Endothelial cell of umbilical vein (primary cell): ENCODE data around the gene THBS1. TPM values are rescaled to one million over a fixed set of nuclear protein-coding genes. Genes with fewer than 3 reads are reported as not detected.

Source experiments
- BruUV-seq: library from RNA; stranded (reverse); fragments of 400-500 nt; replicated peaks from 2 replicates; lab custom pipeline; 2021; lab: Mats Ljungman, UMichigan
- CTCF ChIA-PET: fragments of 300-600, 350-600 bp; sonication (Branson Sonifier 250); formaldehyde crosslinking; loops from one replicate; lab custom pipeline; 2021; ENCODE audit warnings: antibody characterized with exemption, inconsistent platforms; lab: Charles Lee
- POLR2A ChIA-PET: fragments of 300-600, 350-600 bp; sonication (Branson Sonifier 250); formaldehyde crosslinking; loops from one replicate; lab custom pipeline; 2021; ENCODE audit warnings: antibody characterized with exemption, inconsistent platforms; lab: Charles Lee
- DNase-seq: peaks from one replicate; pipeline ENCODE4 v3.0.0-alpha.2; 2011; ENCODE audit warnings: low read depth, low spot score
- FAIRE-seq: peaks from 2 replicates; lab custom pipeline; 2011; peaks lifted over from hg19 to GRCh38; lab: Jason Lieb, UNC
- H2AFZ ChIP-seq: 2 replicates; pipeline ENCODE4 v1.6.0; 2012; ENCODE audit warnings: low read depth, low read length, control low read depth, inconsistent platforms
- H3K27ac ChIP-seq: 2 replicates; pipeline ENCODE4 v1.5.1; 2011; ENCODE audit warnings: low read depth, mild to moderate bottlenecking, control low read depth, low read length, moderate library complexity; ENCODE audit not compliant: insufficient read depth
- H3K27me3 ChIP-seq, 2 experiments: 2 replicates each; pipeline versions ENCODE4 v1.6.0 to v1.6.1; 2011; ENCODE audit warnings: low read length in 2 of 2, mixed read lengths in 1 of 2; ENCODE audit not compliant: control insufficient read depth in 2 of 2, insufficient read depth in 2 of 2
- H3K36me3 ChIP-seq, 2 experiments: 2 replicates in 1 of 2; 3 replicates in 1 of 2; pipeline ENCODE4 v1.5.1; 2011; ENCODE audit warnings: low read length in 2 of 2, mild to moderate bottlenecking in 1 of 2, moderate library complexity in 1 of 2; ENCODE audit not compliant: control insufficient read depth in 2 of 2, insufficient read depth in 2 of 2; ENCODE audit errors: extremely low read depth in 1 of 2
- H3K4me1 ChIP-seq: 3 replicates; pipeline ENCODE4 v1.5.1; 2011; ENCODE audit warnings: mild to moderate bottlenecking, low read length; ENCODE audit not compliant: control insufficient read depth, insufficient read depth; ENCODE audit errors: extremely low read depth
- H3K4me2 ChIP-seq: 2 replicates; pipeline ENCODE4 v1.6.1; 2011; ENCODE audit warnings: low read length, control low read depth, mixed read lengths; ENCODE audit not compliant: insufficient read depth
- H3K4me3 ChIP-seq, 3 experiments: fragments of 200-600 bp in 1 of 3; sonication (generic), shearing (Covaris generic) in 1 of 3; replicated peaks in 1 of 3; 2 replicates each; pipeline ENCODE4 v1.5.1; 2011 to 2016; ENCODE audit warnings: control low read depth in 3 of 3, low read length in 3 of 3, mild to moderate bottlenecking in 2 of 3, inconsistent platforms in 1 of 3, low read depth in 1 of 3, moderate library complexity in 1 of 3; ENCODE audit not compliant: insufficient read depth in 1 of 3
- H3K79me2 ChIP-seq: 2 replicates; pipeline ENCODE4 v1.6.0; 2012; ENCODE audit warnings: low read length, inconsistent platforms; ENCODE audit not compliant: control insufficient read depth, insufficient read depth
- H3K9ac ChIP-seq: replicated peaks from 2 replicates; pipeline ENCODE3; 2011; ENCODE audit warnings: low read length, control low read depth; ENCODE audit not compliant: insufficient read depth; ENCODE audit errors: extremely low read depth
- H3K9me1 ChIP-seq: replicated peaks from 3 replicates; pipeline ENCODE4 v1.6.0; 2011; ENCODE audit warnings: mild to moderate bottlenecking, low read length; ENCODE audit not compliant: control insufficient read depth, insufficient read depth; ENCODE audit errors: extremely low read depth
- H3K9me3 ChIP-seq: replicated peaks from 2 replicates; pipeline ENCODE4 v1.5.1; 2012; ENCODE audit warnings: low read length, inconsistent platforms; ENCODE audit not compliant: control insufficient read depth, insufficient read depth
- H4K20me1 ChIP-seq: replicated peaks from 2 replicates; pipeline ENCODE3; 2011; ENCODE audit warnings: mild to moderate bottlenecking, low read length; ENCODE audit not compliant: control insufficient read depth, insufficient read depth; ENCODE audit errors: extremely low read depth
- EZH2 ChIP-seq: IDR thresholded peaks from 2 replicates; pipeline ENCODE4 v1.6.1; 2012; ENCODE audit warnings: borderline replicate concordance, low read depth, mild to moderate bottlenecking, moderate library complexity, low read length, inconsistent platforms; ENCODE audit not compliant: severe bottlenecking
- FOS ChIP-seq: IDR thresholded peaks from 2 replicates; pipeline ENCODE4 v1.6.1; 2011; ENCODE audit warnings: mild to moderate bottlenecking, low read length, moderate library complexity, borderline replicate concordance; ENCODE audit not compliant: insufficient read depth
- GATA2 ChIP-seq: IDR thresholded peaks from 2 replicates; pipeline ENCODE4 v1.7.0; 2011; ENCODE audit warnings: low read depth, mild to moderate bottlenecking, moderate library complexity, mixed read lengths, low read length; ENCODE audit not compliant: insufficient read length, insufficient read depth
- JUN ChIP-seq: IDR thresholded peaks from 2 replicates; pipeline ENCODE4 v1.6.1; 2011; ENCODE audit warnings: borderline replicate concordance, low read depth; ENCODE audit not compliant: insufficient read length, insufficient read depth
- MYC ChIP-seq: IDR thresholded peaks from one replicate; pipeline ENCODE4 v1.6.1; 2011; ENCODE audit warnings: mild to moderate bottlenecking, low read depth, low read length
- POLR2AphosphoS5 ChIP-seq: IDR thresholded peaks from 2 replicates; pipeline ENCODE4 v1.6.1; 2012; ENCODE audit warnings: low read depth, mild to moderate bottlenecking, control low read depth, low read length, moderate library complexity; ENCODE audit not compliant: insufficient read depth
- dilution Hi-C: fragments of 300-500 bp; cut with MboI; formaldehyde crosslinking; loops from one replicate; pipeline ENCODE4 v1.15.0; 2019; ENCODE audit warnings: low sequenced_read_pairs; ENCODE audit not compliant: extremely low pct_ligation_motif_present
- intact Hi-C: fragments of 100-400 bp; cut with micrococcal nuclease; formaldehyde crosslinking; loops from one replicate; pipeline ENCODE4 v1.10.0; 2022
- polyA plus RNA-seq, 4 experiments: library from polyadenylated mRNA; depleted of rRNA in 3 of 4; stranded (reverse) in 3 of 4; unstranded in 1 of 4; fragments of >200 nt; gene quantifications; 2 replicates each; pipeline versions ENCODE4 v1.2.1 to v1.2.3, GENCODE V29; 2011 to 2012; ENCODE audit warnings: missing spikeins in 1 of 4
- total RNA-seq: library from RNA; stranded (reverse); gene quantifications from 2 replicates; pipeline ENCODE4 v1.2.3, GENCODE V29; 2021
- TF ChIP-seq, protein P1 (sequence below): IDR thresholded peaks from 2 replicates; pipeline ENCODE4 v1.6.1; 2011; ENCODE audit not compliant: insufficient read depth, insufficient read length

Gene THBS1
- total and polyA plus RNA-seq, 2 donors (not counting 3 experiments of a cell fraction or from before 2014, with no cell fraction given), result 6,293 to 8,883 TPM

GRCh38 chr15:39645138-39645975, 64.5 kb downstream of the THBS1 start:
- no peak overlapping the region for H3K27ac ChIP-seq
- DNase-seq (no peak), FAIRE-seq (no peak)
- ChIA-PET CTCF (interaction anchor here (0.8 to 1.3 kb wide), 4 partner anchors 16 to 111 kb away, joined by 3 to 6 read pairs (median 4); no protein-coding TSS in a partner anchor), POLR2A (no interaction called here)
- H4K20me1 ChIP-seq, result no peaks in the 10 kb centered on the region
- no peak overlapping the region for H3K4me2 ChIP-seq
- H3K79me2 ChIP-seq, result no peaks in the 10 kb centered on the region
- H3K4me1 ChIP-seq, result peaks cover 20% of the 10 kb centered on the region
- H3K9me1 ChIP-seq, result no peaks in the 10 kb centered on the region
- H3K36me3 ChIP-seq, result no peaks in the 10 kb centered on the region
- no peaks in the 10 kb centered on the region for H3K9me3 ChIP-seq
- H3K9ac ChIP-seq, result no peak overlapping the region
- no TSS peak for BruUV-seq
- no peak overlapping the region for H3K4me3 ChIP-seq
- dilution Hi-C loops (no loop called here), intact Hi-C loops (no loop called here)
- no peak overlapping the region for H2AFZ ChIP-seq
- TF ChIP-seq EZH2 (no peak), GATA2 (no peak), FOS (no peak), POLR2AphosphoS5 (no peak), JUN (no peak), MYC (no peak)
- TF ChIP-seq, protein P1, sequence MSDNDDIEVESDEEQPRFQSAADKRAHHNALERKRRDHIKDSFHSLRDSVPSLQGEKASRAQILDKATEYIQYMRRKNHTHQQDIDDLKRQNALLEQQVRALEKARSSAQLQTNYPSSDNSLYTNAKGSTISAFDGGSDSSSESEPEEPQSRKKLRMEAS, result no peak
- H3K27me3 ChIP-seq, result no peaks in the 10 kb centered on the region
